Esophagus squamous epithelium (tissue), 5 donors: Measurements from ENCODE around the gene AATK. TPM values are rescaled to one million over a fixed set of nuclear protein-coding genes. Genes with fewer than 3 reads are reported as not detected.
"Not testable (repeated sequence)": the region's sequence is repeated elsewhere in the genome, so short reads cannot be mapped to it uniquely, and the experiment has no call there.

Experiments
- DNase-seq: peaks from one replicate; lab custom pipeline; 2025; lab: John Stamatoyannopoulos, UW
- H3K27ac ChIP-seq, 4 donors: fragments of 200-600 bp; sonication (generic); one replicate each; pipeline ENCODE4 v1.5.1; 2016 to 2019; ENCODE audit warnings: mild to moderate bottlenecking in 1 of 4
- H3K27me3 ChIP-seq, 4 donors: fragments of 200-600 bp; sonication (generic); 1 replicate in 3 of 4; 2 replicates in 1 of 4; pipeline versions ENCODE4 v1.5.1 to v1.6.0; 2017 to 2021; ENCODE audit warnings: antibody characterized with exemption in 1 of 4
- H3K36me3 ChIP-seq, 3 donors: fragments of 200-600 bp; sonication (generic); one replicate each; pipeline ENCODE4 v1.5.1; 2016 to 2019
- H3K4me1 ChIP-seq, 3 donors: fragments of 200-600 bp; sonication (generic); one replicate each; pipeline ENCODE4 v1.5.1; 2017 to 2019
- H3K4me3 ChIP-seq, 4 donors: fragments of 200-600 bp; sonication (generic); 1 replicate in 3 of 4; 2 replicates in 1 of 4; pipeline ENCODE4 v1.5.1; 2016 to 2019; ENCODE audit warnings: mild to moderate bottlenecking in 2 of 4, moderate library complexity in 1 of 4
- H3K9me3 ChIP-seq, 3 donors: fragments of 200-600 bp; sonication (generic); one replicate each; pipeline ENCODE4 v1.5.1; 2016 to 2019
- POLR2A ChIP-seq, 4 donors: fragments of 450-650 bp; IDR thresholded peaks; one replicate each; pipeline ENCODE4 v1.6.1; 2017; ENCODE audit warnings: antibody characterized with exemption in 4 of 4, mild to moderate bottlenecking in 4 of 4, moderate library complexity in 3 of 4
- WGBS, 2 donors: methylation state at CpG; one replicate each; pipeline ENCODE4 v1.1.5; 2018; 5-methylcytosine and 5-hydroxymethylcytosine counted together
- intact Hi-C: fragments of 100-400 bp; cut with DNase I; formaldehyde crosslinking; loops from one replicate; pipeline ENCODE4 v1.15.0; 2022
- total RNA-seq, 4 donors: library from RNA; depleted of rRNA; stranded (reverse); fragments of >200 nt; gene quantifications; one replicate each; pipeline ENCODE4 v1.1.0, GENCODE V29; 2016
- TF ChIP-seq, protein P1 (sequence below), 6 experiments: fragments of 450-650 bp in 4 of 6; fragments of 200-600 bp in 2 of 6; sonication (generic) in 2 of 6; IDR thresholded peaks; one replicate each; pipeline ENCODE4 v1.5.1; 2016 to 2019; ENCODE audit warnings: antibody characterized with exemption in 6 of 6, mild to moderate bottlenecking in 4 of 6, moderate library complexity in 4 of 6
- donor health status: DM: yes; HTN: yes; CAD: no.

The AATK gene
- total RNA-seq, 4 donors from 2014 or later, result 0.57 to 1.5 (median 0.70) TPM; not detected in 1

DNA sequence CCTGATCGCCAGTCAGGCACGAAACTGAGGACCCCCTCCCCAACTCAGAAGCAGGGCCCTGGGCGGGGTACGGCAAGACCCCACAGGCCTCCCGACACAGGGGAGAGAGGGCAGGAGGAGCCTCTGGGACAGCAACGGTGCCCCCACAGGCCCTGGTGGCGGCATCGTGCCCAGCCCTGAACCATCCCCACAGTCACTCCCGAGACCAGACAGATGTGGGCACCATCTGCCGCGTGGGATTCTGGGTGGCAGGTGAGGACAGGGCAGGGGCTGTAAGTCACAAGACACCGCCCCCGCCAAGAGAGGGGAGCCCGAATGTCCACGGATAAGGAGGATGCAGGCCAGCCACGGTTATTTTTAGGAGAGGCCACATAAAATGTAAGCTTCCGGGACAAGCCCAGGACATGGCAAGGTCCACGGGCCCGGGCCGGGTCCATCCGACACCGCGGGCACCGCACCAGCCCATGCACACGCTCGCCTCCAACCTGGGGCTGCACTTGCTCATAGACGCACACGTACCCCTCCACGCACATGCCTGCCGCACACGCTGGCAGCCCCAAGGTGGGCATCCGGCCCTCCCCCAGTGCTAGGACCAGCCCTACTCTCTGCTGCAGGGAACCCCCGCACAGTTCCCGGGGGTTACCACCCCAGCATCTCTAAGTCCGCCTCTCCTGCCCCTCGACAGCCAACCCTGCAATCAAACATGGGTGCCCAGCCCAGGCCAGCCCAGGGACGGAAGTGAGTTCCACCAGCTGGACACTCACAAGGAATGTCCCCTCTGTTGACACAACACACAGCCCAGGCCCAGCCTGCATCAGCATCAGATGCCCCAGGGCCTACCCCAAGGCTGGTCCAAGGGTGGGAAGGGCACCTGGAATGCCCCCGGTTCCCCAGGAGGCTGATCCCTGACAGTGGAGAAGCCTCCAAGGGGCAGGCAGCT is 8.9 kb downstream of the AATK start:
- Histone ChIP-seq H3K27me3 (peaks cover 0 to 36% (median 0%) of the 10 kb centered on the region in 4 donors), H3K4me1 (peaks cover 0 to 15% (median 0%) of the 10 kb centered on the region in 3 donors), H3K4me3 (no peak overlapping the region), H3K27ac (no peak overlapping the region), H3K36me3 (no peaks in the 10 kb centered on the region), H3K9me3 (no peaks in the 10 kb centered on the region)
- 79 to 92% methylated on average over 14 to 22 of the region's 38 CpGs for WGBS, 2 donors
- intact Hi-C loops, result no loop called here
- no peak for DNase-seq
- TF ChIP-seq, protein P1, sequence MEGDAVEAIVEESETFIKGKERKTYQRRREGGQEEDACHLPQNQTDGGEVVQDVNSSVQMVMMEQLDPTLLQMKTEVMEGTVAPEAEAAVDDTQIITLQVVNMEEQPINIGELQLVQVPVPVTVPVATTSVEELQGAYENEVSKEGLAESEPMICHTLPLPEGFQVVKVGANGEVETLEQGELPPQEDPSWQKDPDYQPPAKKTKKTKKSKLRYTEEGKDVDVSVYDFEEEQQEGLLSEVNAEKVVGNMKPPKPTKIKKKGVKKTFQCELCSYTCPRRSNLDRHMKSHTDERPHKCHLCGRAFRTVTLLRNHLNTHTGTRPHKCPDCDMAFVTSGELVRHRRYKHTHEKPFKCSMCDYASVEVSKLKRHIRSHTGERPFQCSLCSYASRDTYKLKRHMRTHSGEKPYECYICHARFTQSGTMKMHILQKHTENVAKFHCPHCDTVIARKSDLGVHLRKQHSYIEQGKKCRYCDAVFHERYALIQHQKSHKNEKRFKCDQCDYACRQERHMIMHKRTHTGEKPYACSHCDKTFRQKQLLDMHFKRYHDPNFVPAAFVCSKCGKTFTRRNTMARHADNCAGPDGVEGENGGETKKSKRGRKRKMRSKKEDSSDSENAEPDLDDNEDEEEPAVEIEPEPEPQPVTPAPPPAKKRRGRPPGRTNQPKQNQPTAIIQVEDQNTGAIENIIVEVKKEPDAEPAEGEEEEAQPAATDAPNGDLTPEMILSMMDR (IDR thresholded peaks at IDR 0.05), result no peak
- no peak for TF ChIP-seq POLR2A (IDR thresholded peaks at IDR 0.05)

DNA sequence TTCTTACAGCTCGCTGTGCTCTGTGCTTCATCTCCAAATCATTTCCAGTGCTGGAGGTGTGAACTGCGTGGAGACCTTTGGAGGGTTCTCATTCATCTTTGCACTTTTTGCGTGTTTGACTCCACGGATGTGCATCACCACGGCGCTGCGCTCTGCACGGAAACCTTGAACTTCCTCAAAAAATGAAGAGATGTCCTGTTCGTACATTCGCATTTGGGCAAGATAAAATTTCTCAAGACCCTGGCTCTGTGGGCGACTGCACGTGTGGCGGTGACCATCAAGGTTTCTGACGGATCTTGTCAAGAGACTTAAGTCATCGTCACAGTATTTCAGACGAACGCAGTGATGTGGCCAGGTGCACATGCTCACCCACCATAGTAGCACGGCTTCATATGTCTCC is 11.1 kb downstream of the AATK start:
- WGBS, 2 donors, result 79 to 82% methylated on average over 18 of the region's 18 CpGs
- Histone ChIP-seq H3K27me3 (peaks cover 0 to 43% (median 0%) of the 10 kb centered on the region in 4 donors), H3K27ac (no peak overlapping the region), H3K9me3 (no peaks in the 10 kb centered on the region), H3K36me3 (no peaks in the 10 kb centered on the region), H3K4me3 (no peak overlapping the region), H3K4me1 (peaks cover 0 to 7% (median 0%) of the 10 kb centered on the region in 3 donors)
- intact Hi-C loops, result no loop called here
- DNase-seq, result no peak
- no peak for TF ChIP-seq POLR2A (IDR thresholded peaks at IDR 0.05)
- TF ChIP-seq, protein P1 (IDR thresholded peaks at IDR 0.05), result no peak

DNA sequence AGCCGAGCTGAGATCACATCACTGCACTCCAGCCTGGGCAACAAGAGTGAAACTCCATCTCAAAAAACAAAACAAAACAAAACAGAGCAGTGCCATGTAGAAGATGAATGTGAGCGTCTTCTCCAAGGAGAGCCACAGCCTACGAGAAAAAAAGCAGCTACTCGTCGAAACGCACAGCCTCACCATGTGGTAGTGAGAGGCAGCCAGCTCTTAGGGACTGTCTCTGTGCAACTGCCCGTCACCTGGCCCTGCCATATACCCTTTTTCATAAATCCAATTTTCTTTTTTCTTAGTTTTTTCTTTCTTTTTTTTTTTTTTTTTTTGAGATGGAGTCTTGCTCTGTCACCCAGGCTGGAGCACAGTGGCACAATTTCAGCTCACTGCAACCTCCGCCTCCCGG is 12.0 kb downstream of the AATK start:
- DNase-seq, H3K4me1 ChIP-seq, H3K36me3 ChIP-seq, H3K4me3 ChIP-seq, H3K9me3 ChIP-seq, intact Hi-C loops, H3K27ac ChIP-seq: not testable (repeated sequence)
- peaks cover 0 to 41% (median 0%) of the 10 kb centered on the region in 4 donors for H3K27me3 ChIP-seq
- 83 to 87% methylated on average over 9 of the region's 9 CpGs for WGBS, 2 donors

DNA sequence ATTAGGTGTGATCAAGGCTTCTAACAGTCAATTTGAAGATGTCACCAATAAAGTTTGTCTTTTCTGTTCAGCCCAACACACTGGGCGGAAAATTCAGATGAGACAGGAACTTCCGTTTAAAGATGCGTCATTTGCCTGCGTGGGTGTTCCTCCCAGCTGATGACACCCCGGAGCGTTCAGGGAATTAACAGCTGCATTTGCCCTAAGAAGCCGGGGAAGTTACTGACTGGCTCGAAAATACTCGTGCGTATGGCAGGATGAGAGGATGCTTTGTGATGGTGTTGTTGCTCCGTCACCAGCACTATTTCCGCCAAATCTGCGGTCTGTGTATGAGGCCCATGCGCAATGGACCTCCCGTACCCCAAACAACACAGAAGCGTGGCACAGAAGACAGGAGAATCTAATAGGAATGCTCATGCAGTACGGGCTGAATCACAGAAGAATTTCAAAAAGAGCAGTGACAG is 12.6 kb downstream of the AATK start:
- Histone ChIP-seq H3K27ac (no peak overlapping the region), H3K9me3 (no peaks in the 10 kb centered on the region), H3K36me3 (no peaks in the 10 kb centered on the region), H3K27me3 (peaks cover 0 to 38% (median 0%) of the 10 kb centered on the region in 4 donors), H3K4me1 (no peaks in the 10 kb centered on the region), H3K4me3 (no peak overlapping the region)
- TF ChIP-seq, protein P1 (IDR thresholded peaks at IDR 0.05), result no peak
- TF ChIP-seq POLR2A (IDR thresholded peaks at IDR 0.05), result no peak
- no peak for DNase-seq
- intact Hi-C loops, result no loop called here
- WGBS, 2 donors, result 49 to 79% methylated on average over 14 to 17 of the region's 17 CpGs

DNA sequence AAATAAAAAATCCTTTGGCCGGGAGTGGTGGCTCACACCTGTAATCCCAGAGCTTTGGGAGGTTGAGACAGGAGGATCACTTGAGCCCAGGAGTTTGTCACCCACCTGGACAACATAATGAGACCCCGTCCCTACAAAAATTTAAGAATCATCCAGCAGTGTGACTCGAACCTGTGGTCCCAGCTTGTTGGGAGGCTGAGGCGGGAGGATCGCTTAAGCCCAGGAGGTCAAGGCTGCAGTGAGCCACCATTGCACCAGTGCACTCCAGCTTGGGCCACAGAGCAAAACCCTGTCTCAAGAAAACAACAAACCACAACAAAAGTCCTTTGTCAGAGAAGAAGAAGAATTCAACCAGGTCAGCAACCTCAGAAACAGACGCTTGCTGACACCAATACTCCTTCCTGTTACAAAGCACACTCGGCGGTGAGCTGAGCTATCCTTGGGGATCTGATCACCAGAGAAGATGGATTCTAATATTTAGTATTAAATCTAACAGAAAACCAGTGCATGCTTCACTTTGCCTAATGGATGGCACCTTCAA is 13.7 kb downstream of the AATK start:
- H3K4me3 ChIP-seq, result no peak overlapping the region
- H3K9me3 ChIP-seq, result no peaks in the 10 kb centered on the region
- no peak for DNase-seq
- WGBS, 2 donors, result 67 to 74% methylated on average over 5 to 8 of the region's 8 CpGs
- H3K27me3 ChIP-seq, result peaks cover 0 to 38% (median 0%) of the 10 kb centered on the region in 4 donors
- no peaks in the 10 kb centered on the region for H3K36me3 ChIP-seq
- TF ChIP-seq POLR2A (IDR thresholded peaks at IDR 0.05), result no peak
- TF ChIP-seq, protein P1 (IDR thresholded peaks at IDR 0.05), result no peak
- no peak overlapping the region for H3K27ac ChIP-seq
- no peaks in the 10 kb centered on the region for H3K4me1 ChIP-seq
- intact Hi-C loops, result no loop called here
